Psoas muscle (tissue), 8 donors: ENCODE results near the gene CCND2. TPM values are rescaled to one million over a fixed set of nuclear protein-coding genes. Genes with fewer than 3 reads are reported as not detected.

Source experiments
- ATAC-seq, 4 donors: fragments of 200-7000 bp; cut with Tn5 transposase; one replicate each; pipeline ENCODE4 v1.9.1; 2020; ENCODE audit warnings: moderate library complexity in 3 of 4, mild to moderate bottlenecking in 2 of 4
- DNase-seq, 2 donors: peaks; one replicate each; pipeline ENCODE4 v3.0.0-alpha.2; 2020
- H3K27ac ChIP-seq: fragments of 200-600 bp; one replicate; pipeline ENCODE4 v1.8.0; 2022
- H3K27me3 ChIP-seq, 3 donors: fragments of 200-600 bp in 1 of 3; one replicate each; pipeline versions ENCODE4 v1.6.1 to v1.8.0; 2013 to 2022; ENCODE audit warnings: low read length in 2 of 3, mild to moderate bottlenecking in 2 of 3, moderate library complexity in 1 of 3; ENCODE audit not compliant: insufficient read depth in 3 of 3
- H3K36me3 ChIP-seq, 2 donors: fragments of 200-600 bp in 1 of 2; one replicate each; pipeline versions ENCODE4 v1.6.1 to v1.8.0; 2013 to 2022; ENCODE audit warnings: low read depth in 1 of 2, mild to moderate bottlenecking in 1 of 2, moderate library complexity in 1 of 2; ENCODE audit not compliant: insufficient read depth in 1 of 2
- H3K4me1 ChIP-seq: fragments of 200-600 bp; one replicate; pipeline ENCODE4 v1.8.0; 2022
- H3K4me3 ChIP-seq: fragments of 200-600 bp; one replicate; pipeline ENCODE4 v1.8.0; 2022; ENCODE audit warnings: mild to moderate bottlenecking
- H3K9me3 ChIP-seq: fragments of 200-600 bp; one replicate; pipeline ENCODE4 v1.8.0; 2022
- WGBS, 3 donors: extraction: QIAGEN DNeasy Blood & Tissue Kit; methylation state at CpG; one replicate each; pipeline versions ENCODE4 v1.1.6 to v1.1.7; 2013; 5-methylcytosine and 5-hydroxymethylcytosine counted together
- intact Hi-C, 2 donors: fragments of 100-400 bp; cut with DNase I; formaldehyde crosslinking; loops; one replicate each; pipeline versions ENCODE4 v1.11.0 to v1.14.2; 2022
- polyA plus RNA-seq, 3 donors: library from polyadenylated mRNA; stranded (reverse); fragments of 200-250 nt; gene quantifications; one replicate each; pipeline ENCODE4 v1.2.3, GENCODE V29; 2013
- total RNA-seq, 4 donors: library from RNA; stranded (reverse); fragmentation: NEBNext Ultra II Directional in 2 of 4; extraction: Animal tissue kit (Norgen Biotek cat#: 25700) in 2 of 4; gene quantifications; one replicate each; pipeline versions ENCODE4 v1.2.1 to v1.2.4, GENCODE V29; 2021 to 2023
- TF ChIP-seq, protein P1 (sequence below): fragments of 200-600 bp; IDR thresholded peaks from one replicate; pipeline ENCODE4 v1.8.0; 2022; ENCODE audit warnings: antibody characterized with exemption
- donor health status: healthy with polysubstance abuse.
- donor health status: DM: no; HTN: no; CAD: no; lungs with moderate emphysema.
- donor health status: Bipolar disorder and iron deficiency.
- donor health status: healthy.
- donor health status: DM: yes; HTN: yes; CAD: no.
- donor health status: DM: no; HTN: no; CAD: no.
- donor health status: DM: no; HTN: no; CAD: no.
- donor health status: DM: yes; HTN: yes; CAD: no.

CCND2 gene
- total and polyA plus RNA-seq, 7 donors: 0.31 to 10.1 (median 3.3) TPM

DNA sequence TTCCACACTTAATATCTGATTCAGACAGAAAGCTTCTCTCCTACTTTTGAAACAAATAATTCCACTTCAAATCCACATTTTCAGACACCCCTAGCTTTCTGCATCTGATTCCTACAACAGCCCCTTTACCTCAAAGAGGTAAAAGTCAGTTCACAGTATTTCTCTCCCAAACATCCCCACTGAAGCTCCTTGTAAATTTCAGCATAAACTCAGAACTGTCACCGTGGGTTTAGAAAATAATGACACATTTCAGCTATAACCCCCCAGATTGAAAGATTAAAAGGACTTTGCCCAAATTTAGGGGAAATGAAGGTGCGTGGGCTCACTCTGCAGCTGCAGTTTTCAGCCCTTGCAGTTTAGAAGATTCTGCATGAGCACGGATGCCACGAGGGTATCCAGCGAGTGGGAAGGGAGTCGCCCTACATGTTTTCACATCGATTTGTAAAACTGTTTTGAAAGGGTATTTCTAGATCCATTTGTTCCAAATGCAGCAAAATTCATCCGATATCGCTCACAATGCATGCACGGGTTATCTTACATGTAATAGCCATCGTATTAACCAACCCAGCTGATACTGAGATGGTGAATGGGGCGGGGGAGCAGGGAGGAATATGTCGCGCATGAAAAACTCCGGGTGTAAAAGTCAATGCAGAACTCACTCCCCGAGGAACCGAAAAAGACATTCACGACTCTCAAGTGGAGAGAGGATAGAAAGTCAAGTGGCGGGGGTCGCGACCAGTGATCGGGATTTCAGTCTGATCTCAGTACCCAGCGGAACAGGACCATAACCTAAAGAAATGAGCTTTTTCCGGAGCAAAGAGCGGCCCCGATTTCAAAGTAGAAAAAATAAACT is 5.0 kb upstream of the CCND2 start:
- intact Hi-C loops: no loop called here
- H3K4me3 ChIP-seq: peak overlapping the region; percentile 69
- no peaks in the 10 kb centered on the region for H3K9me3 ChIP-seq
- H3K4me1 ChIP-seq: peaks cover 36% of the 10 kb centered on the region
- H3K36me3 ChIP-seq: no peaks in the 10 kb centered on the region
- DNase-seq (no peak), ATAC-seq (no peak)
- H3K27ac ChIP-seq: peak overlapping the region; percentile 67
- WGBS, 3 donors: 5 to 13% (median 6%) methylated on average over 26 of the region's 26 CpGs
- peaks cover 0 to 73% (median 31%) of the 10 kb centered on the region in 3 donors for H3K27me3 ChIP-seq
- TF ChIP-seq, protein P1, sequence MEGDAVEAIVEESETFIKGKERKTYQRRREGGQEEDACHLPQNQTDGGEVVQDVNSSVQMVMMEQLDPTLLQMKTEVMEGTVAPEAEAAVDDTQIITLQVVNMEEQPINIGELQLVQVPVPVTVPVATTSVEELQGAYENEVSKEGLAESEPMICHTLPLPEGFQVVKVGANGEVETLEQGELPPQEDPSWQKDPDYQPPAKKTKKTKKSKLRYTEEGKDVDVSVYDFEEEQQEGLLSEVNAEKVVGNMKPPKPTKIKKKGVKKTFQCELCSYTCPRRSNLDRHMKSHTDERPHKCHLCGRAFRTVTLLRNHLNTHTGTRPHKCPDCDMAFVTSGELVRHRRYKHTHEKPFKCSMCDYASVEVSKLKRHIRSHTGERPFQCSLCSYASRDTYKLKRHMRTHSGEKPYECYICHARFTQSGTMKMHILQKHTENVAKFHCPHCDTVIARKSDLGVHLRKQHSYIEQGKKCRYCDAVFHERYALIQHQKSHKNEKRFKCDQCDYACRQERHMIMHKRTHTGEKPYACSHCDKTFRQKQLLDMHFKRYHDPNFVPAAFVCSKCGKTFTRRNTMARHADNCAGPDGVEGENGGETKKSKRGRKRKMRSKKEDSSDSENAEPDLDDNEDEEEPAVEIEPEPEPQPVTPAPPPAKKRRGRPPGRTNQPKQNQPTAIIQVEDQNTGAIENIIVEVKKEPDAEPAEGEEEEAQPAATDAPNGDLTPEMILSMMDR: no peak

DNA sequence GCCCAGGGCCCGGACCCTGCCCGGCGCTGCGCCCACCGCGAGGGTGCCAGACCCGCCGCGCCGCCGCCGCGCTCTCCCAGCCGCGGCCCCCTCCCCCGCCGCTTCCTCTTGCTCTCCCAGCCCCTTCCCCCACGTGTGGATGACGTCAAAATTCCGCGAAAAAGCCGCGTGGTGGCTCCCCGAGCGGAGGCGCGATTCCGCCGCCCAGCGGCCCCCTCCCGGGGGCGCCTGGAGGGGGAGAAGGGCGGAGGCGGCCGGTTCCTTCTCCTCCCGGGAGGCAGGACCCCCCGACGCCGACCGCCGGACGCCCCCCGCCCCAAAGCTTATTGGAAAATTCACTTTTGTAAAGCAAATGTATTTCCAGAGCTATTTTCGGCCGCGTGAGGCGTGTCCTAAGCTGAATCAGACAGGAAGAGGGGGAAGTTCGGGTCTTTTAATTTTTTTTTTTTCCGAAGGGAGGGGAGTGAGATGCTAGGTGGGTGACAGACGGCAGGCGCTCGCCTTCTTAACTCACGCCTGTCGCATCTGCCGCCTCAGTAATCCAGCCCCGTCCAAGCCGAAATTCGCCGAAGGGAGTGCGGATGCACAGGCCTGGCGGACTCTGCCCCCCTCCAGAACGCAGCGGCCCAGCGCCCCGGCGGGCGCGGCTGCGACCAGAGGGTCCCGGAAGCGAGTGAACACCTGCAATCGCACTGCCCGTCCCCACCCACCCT is 4.1 kb upstream of the CCND2 start:
- Histone ChIP-seq H3K27ac (peak overlapping the region; percentile 67), H3K4me1 (peaks cover 42% of the 10 kb centered on the region), H3K4me3 (peak overlapping the region; percentile 69), H3K9me3 (no peaks in the 10 kb centered on the region), H3K36me3 (no peaks in the 10 kb centered on the region), H3K27me3 (peaks cover 0 to 82% (median 39%) of the 10 kb centered on the region in 3 donors)
- intact Hi-C loops: no loop called here
- peak in 3 of 4 donors; percentile 24 to 39 (median 26) for ATAC-seq
- peak; percentile 84 to 85 for DNase-seq
- WGBS, 3 donors: 2% methylated on average over 46 to 73 of the region's 73 CpGs
- TF ChIP-seq, protein P1: no peak

GRCh38 chr12:4270016-4270830 is 3.3 kb upstream of the CCND2 start:
- no peak for DNase-seq
- peak overlapping the region; percentile 23 for H3K27ac ChIP-seq
- TF ChIP-seq, protein P1: no peak
- WGBS, 3 donors: 18 to 22% (median 20%) methylated on average over 39 of the region's 39 CpGs
- no peaks in the 10 kb centered on the region for H3K36me3 ChIP-seq
- H3K4me1 ChIP-seq: peaks cover 42% of the 10 kb centered on the region
- peaks cover 0 to 90% (median 43%) of the 10 kb centered on the region in 3 donors for H3K27me3 ChIP-seq
- H3K9me3 ChIP-seq: no peaks in the 10 kb centered on the region
- ATAC-seq: no peak
- intact Hi-C loops: no loop called here
- peak overlapping the region; percentile 69 for H3K4me3 ChIP-seq

GRCh38 chr12:4270831-4271716 is 2.5 kb upstream of the CCND2 start:
- Histone ChIP-seq H3K9me3 (no peaks in the 10 kb centered on the region), H3K27me3 (peaks cover 0 to 93% (median 46%) of the 10 kb centered on the region in 3 donors), H3K27ac (peak overlapping the region; percentile 23), H3K4me3 (peak overlapping the region; percentile 69), H3K4me1 (peaks cover 42% of the 10 kb centered on the region), H3K36me3 (no peaks in the 10 kb centered on the region)
- 2 to 4% (median 3%) methylated on average over 48 to 52 of the region's 52 CpGs for WGBS, 3 donors
- TF ChIP-seq, protein P1: no peak
- DNase-seq: peak; percentile 44 to 67
- ATAC-seq: no peak
- intact Hi-C loops: no loop called here
